Measurements from ENCODE around the gene SMYD3. TPM values are rescaled to one million over a fixed set of nuclear protein-coding genes. Genes with fewer than 3 reads are reported as not detected.

The SMYD3 gene
- total RNA-seq, 1 donor from 2014 or later = 80.8 TPM

GRCh38 chr1:246153796-246154212, 353.3 kb downstream of the SMYD3 start:
- Mint-ChIP-seq H3K4me1 (ENCODE audit: low read depth, unreplicated experiment) (peaks cover 29% of the 10 kb centered on the region), H3K27me3 (ENCODE audit: low read depth, unreplicated experiment) (no peaks in the 10 kb centered on the region), H3K36me3 (ENCODE audit: low read depth, unreplicated experiment) (no peaks in the 10 kb centered on the region), H3K27ac (ENCODE audit: unreplicated experiment) (no peak overlapping the region), H3K4me3 (ENCODE audit: unreplicated experiment) (no peak overlapping the region), H3K9me3 (ENCODE audit: unreplicated experiment) (no peaks in the 10 kb centered on the region)
- H2AFZ ChIP-seq (ENCODE audit: low read depth, low read length) = no peak overlapping the region
- no peak overlapping the region for H3K27ac ChIP-seq (ENCODE audit: low read depth, low read length)
- H3K4me3 ChIP-seq (ENCODE audit: insufficient read depth, low read depth, low read length) = no peak overlapping the region
- no peaks in the 10 kb centered on the region for H3K9me3 ChIP-seq (ENCODE audit: insufficient read depth, low read depth, low read length)
- TF ChIP-seq, protein P1, sequence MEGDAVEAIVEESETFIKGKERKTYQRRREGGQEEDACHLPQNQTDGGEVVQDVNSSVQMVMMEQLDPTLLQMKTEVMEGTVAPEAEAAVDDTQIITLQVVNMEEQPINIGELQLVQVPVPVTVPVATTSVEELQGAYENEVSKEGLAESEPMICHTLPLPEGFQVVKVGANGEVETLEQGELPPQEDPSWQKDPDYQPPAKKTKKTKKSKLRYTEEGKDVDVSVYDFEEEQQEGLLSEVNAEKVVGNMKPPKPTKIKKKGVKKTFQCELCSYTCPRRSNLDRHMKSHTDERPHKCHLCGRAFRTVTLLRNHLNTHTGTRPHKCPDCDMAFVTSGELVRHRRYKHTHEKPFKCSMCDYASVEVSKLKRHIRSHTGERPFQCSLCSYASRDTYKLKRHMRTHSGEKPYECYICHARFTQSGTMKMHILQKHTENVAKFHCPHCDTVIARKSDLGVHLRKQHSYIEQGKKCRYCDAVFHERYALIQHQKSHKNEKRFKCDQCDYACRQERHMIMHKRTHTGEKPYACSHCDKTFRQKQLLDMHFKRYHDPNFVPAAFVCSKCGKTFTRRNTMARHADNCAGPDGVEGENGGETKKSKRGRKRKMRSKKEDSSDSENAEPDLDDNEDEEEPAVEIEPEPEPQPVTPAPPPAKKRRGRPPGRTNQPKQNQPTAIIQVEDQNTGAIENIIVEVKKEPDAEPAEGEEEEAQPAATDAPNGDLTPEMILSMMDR (IDR thresholded peaks at IDR 0.05; ENCODE audit: insufficient read depth, low read depth, low read length) = no peak
- no peak for TF ChIP-seq EZH2 (IDR thresholded peaks at IDR 0.05; ENCODE audit: insufficient read depth, low read length)
- no peaks in the 10 kb centered on the region for H3K36me3 ChIP-seq (ENCODE audit: insufficient read depth, low read length)
- no peaks in the 10 kb centered on the region for H3K27me3 ChIP-seq (ENCODE audit: insufficient read depth, low read length)
- H3K4me1 ChIP-seq (ENCODE audit: insufficient read depth, low read length) = peaks cover 21% of the 10 kb centered on the region
- no peaks in the 10 kb centered on the region for H3K79me2 ChIP-seq (ENCODE audit: insufficient read depth, low read length)
- H4K20me1 ChIP-seq (ENCODE audit: insufficient read depth, low read length) = no peaks in the 10 kb centered on the region
- FAIRE-seq (no peak), DNase-seq (ENCODE audit: low read depth) (peak; percentile 87)
- H3K9ac ChIP-seq (ENCODE audit: low read length) = no peak overlapping the region
- H3K4me2 ChIP-seq (ENCODE audit: low read length) = peak overlapping the region; percentile 19

- Mint-ChIP-seq H3K27me3 (ENCODE audit: low read depth, unreplicated experiment) (no peaks in the 10 kb centered on the region), H3K9me3 (ENCODE audit: unreplicated experiment) (peaks cover 2% of the 10 kb centered on the region), H3K27ac (ENCODE audit: unreplicated experiment) (no peak overlapping the region), H3K36me3 (ENCODE audit: low read depth, unreplicated experiment) (no peaks in the 10 kb centered on the region), H3K4me1 (ENCODE audit: low read depth, unreplicated experiment) (peaks cover 29% of the 10 kb centered on the region), H3K4me3 (ENCODE audit: unreplicated experiment) (no peak overlapping the region)
- FAIRE-seq (no peak), DNase-seq (ENCODE audit: low read depth) (no peak)
- no peaks in the 10 kb centered on the region for H3K79me2 ChIP-seq (ENCODE audit: insufficient read depth, low read length)
- no peak overlapping the region for H3K27ac ChIP-seq (ENCODE audit: low read depth, low read length)
- H3K9ac ChIP-seq (ENCODE audit: low read length) = no peak overlapping the region
- no peak overlapping the region for H3K4me2 ChIP-seq (ENCODE audit: low read length)
- no peak for TF ChIP-seq EZH2 (IDR thresholded peaks at IDR 0.05; ENCODE audit: insufficient read depth, low read length)
- H3K4me1 ChIP-seq (ENCODE audit: insufficient read depth, low read length) = peaks cover 21% of the 10 kb centered on the region
- no peaks in the 10 kb centered on the region for H3K27me3 ChIP-seq (ENCODE audit: insufficient read depth, low read length)
- H3K9me3 ChIP-seq (ENCODE audit: insufficient read depth, low read depth, low read length) = peaks cover 4% of the 10 kb centered on the region
- no peaks in the 10 kb centered on the region for H3K36me3 ChIP-seq (ENCODE audit: insufficient read depth, low read length)
- no peak overlapping the region for H3K4me3 ChIP-seq (ENCODE audit: insufficient read depth, low read depth, low read length)
- H2AFZ ChIP-seq (ENCODE audit: low read depth, low read length) = no peak overlapping the region
- H4K20me1 ChIP-seq (ENCODE audit: insufficient read depth, low read length) = no peaks in the 10 kb centered on the region
Observed at GRCh38 chr1:246152986-246153431, 354.1 kb downstream of the SMYD3 start.

DNA sequence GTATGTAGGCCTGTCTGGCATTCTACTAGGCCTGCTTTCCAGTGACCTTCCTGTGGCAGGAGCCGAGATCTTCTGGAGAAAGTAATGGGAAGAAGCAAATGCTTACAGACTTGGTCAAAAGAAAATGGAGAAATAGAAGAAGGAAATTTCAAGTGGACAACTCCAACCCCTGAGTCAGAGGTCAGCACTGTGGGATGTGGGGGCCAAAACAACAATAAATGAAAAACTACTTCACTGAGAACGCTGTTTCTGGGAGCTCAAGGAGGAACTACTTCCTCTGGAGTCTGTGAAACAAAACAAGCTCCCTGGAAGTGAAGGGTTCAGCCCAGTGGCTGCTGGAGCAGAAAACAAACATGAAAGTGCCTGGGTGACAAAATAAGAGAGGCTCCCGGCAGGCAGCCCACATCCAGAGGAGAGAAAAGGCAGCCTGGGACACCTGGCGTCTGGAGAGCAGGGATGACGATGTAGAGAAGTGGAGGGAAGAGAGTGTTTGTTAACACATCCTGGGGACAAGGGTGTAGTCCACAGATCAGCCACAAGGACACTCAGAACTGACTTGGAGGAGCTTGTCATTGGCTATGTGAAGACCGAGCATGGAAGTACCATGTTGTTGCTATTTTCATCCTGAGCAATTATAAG, 355.2 kb downstream of the SMYD3 start:
- no peaks in the 10 kb centered on the region for H4K20me1 ChIP-seq (ENCODE audit: insufficient read depth, low read length)
- no peak for TF ChIP-seq EZH2 (IDR thresholded peaks at IDR 0.05; ENCODE audit: insufficient read depth, low read length)
- TF ChIP-seq, protein P1 (IDR thresholded peaks at IDR 0.05; ENCODE audit: insufficient read depth, low read depth, low read length) = peak; percentile 9
- Mint-ChIP-seq H3K9me3 (ENCODE audit: unreplicated experiment) (peaks cover 2% of the 10 kb centered on the region), H3K27ac (ENCODE audit: unreplicated experiment) (peak overlapping the region; percentile 58), H3K36me3 (ENCODE audit: low read depth, unreplicated experiment) (peaks cover 2% of the 10 kb centered on the region), H3K27me3 (ENCODE audit: low read depth, unreplicated experiment) (no peaks in the 10 kb centered on the region), H3K4me1 (ENCODE audit: low read depth, unreplicated experiment) (peaks cover 29% of the 10 kb centered on the region), H3K4me3 (ENCODE audit: unreplicated experiment) (no peak overlapping the region)
- no peaks in the 10 kb centered on the region for H3K36me3 ChIP-seq (ENCODE audit: insufficient read depth, low read length)
- peaks cover 21% of the 10 kb centered on the region for H3K4me1 ChIP-seq (ENCODE audit: insufficient read depth, low read length)
- no peak overlapping the region for H3K4me3 ChIP-seq (ENCODE audit: insufficient read depth, low read depth, low read length)
- no peak overlapping the region for H3K27ac ChIP-seq (ENCODE audit: low read depth, low read length)
- H3K27me3 ChIP-seq (ENCODE audit: insufficient read depth, low read length) = no peaks in the 10 kb centered on the region
- H3K9me3 ChIP-seq (ENCODE audit: insufficient read depth, low read depth, low read length) = peaks cover 4% of the 10 kb centered on the region
- no peak overlapping the region for H3K4me2 ChIP-seq (ENCODE audit: low read length)
- no peak overlapping the region for H2AFZ ChIP-seq (ENCODE audit: low read depth, low read length)
- FAIRE-seq = no peak
- no peak for DNase-seq (ENCODE audit: low read depth)
- H3K9ac ChIP-seq (ENCODE audit: low read length) = no peak overlapping the region
- H3K79me2 ChIP-seq (ENCODE audit: insufficient read depth, low read length) = no peaks in the 10 kb centered on the region

Data from astrocyte (in vitro differentiated cells and primary cell).